Central memory CD4-positive, alpha-beta T cell (primary cell): ENCODE results near the gene S100G.
"Not testable (repeated sequence)": the region's sequence is repeated elsewhere in the genome, so short reads cannot be mapped to it uniquely, and the experiment has no call there.

Experiments used
- DNase-seq: peaks from one replicate; pipeline ENCODE4 v3.0.0; 2022
- total RNA-seq, 3 experiments: gene quantifications; one replicate each; lab custom pipeline; 2026; lab: John Stamatoyannopoulos, UW

Gene S100G
- 0 reads per million in 3 experiments for total RNA-seq

GRCh38 chrX:16649858-16650257 lies at the start of gene S100G:
Gene S100G, plus strand, starts transcription at chrX:16650158. Its CDS starts 849 bp downstream, at chrX:16651007.
- no peak for DNase-seq

GRCh38 chrX:16601885-16602284 lies 48.1 kb upstream of the S100G start:
- no peak for DNase-seq

DNA sequence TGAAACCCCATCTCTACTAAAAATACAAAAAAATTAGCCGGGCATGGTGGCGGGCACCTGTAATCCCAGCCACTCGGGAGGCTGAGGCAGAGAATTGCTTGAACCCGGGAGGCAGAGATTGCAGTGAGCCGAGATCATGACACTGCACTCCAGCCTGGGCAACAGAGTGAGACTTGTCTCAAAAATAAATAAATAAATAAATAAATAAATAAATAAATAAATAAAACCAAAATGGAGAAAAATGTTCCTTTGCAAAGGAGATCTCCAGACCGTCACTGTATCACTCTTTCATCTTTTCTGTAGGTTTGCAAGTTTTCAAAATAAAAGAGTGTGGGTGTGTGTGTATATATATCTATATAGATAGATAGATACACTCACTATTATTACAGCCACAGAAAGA lies 46.7 kb upstream of the S100G start:
- not testable (repeated sequence) for DNase-seq

DNA sequence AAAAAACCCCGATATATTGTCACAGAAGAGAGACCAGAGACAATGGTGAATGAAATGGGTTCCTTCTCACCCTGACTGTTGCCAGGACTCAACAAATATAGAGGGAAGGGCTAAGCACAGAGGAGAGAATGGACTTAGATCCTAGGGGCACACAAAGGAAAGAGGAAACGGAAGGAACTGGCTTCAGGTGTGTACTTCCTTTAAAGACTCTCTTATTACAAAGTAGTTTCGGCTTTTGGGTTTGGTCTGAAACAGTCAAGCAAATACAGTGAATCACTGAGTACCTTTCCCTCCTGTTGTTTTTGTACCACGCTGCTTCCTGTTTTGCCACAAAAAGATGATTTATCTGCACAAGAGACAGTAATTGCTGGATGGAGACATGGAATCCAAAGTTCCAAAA lies 46.1 kb upstream of the S100G start:
- DNase-seq, result peak; percentile 12

DNA sequence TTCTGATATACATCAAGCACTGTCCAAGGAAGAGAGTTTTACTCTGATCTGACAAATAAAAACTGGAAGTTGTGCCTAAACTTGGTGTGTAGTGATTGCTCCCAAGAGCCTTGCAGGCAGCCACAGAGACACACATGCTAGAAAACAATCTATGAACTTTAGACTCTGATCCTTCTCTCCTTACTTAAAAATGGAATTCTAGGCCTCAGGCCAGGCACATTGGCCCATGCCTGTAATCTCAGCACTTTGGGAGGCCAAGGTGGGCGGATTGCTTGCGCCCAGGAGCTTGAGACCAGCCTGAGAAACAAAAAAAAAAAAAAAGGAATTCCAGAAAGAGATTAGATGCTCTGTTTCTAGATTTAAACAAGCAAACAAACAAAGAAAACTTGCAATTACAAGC lies 45.6 kb upstream of the S100G start:
- DNase-seq, result no peak

DNA sequence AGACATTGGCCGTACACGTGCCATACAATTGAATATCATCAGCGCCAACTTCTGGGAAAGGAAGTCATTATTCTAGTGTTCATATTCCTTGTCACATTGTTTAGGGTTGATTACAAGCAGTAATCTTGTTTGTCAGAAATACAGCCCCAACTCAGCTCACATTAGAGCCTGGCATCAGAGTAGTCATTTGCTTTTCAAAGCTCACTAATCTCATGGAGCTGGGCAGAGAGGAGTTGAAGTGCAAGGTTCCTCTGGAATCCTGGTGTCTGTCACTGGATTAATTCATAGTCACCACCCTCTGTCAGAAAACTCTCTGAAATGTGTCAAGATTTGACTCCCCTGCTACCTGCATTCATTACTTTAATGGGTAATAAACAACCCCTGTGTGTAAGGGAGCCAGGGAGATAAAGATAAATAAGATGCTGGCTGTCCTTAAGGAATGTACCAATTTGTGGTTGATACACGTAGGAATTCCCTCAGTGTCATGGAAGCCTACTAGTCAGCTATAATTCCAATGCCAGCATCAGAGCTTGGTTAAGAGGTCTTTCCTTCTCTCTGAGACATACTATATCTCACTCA lies 43.7 kb upstream of the S100G start:
- DNase-seq, result no peak

DNA sequence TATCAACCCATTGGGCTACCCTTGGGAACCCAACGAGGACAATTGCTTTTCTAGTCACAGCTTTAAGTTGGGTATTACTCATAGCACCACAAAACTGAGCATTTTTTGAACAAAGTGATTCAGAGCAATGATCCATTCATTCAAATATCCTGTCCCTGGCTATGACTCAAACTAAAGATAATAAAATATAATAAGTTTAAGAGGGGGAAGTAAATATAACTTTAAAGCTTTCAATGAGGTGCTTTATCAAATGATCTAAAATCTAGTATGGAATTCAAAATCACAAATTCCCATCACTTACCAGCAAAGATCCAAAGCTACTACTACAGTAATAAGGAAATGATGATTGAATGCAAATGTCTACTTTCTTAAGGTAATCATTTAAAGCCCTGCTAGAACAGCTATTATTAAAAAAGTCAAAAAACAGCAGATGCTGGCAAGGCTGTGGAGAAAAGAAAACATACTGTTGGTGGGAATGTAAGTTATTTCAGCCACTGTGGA lies 39.8 kb upstream of the S100G start:
- no peak for DNase-seq

- not testable (repeated sequence) for DNase-seq
Measured at GRCh38 chrX:16610654-16611053, 39.3 kb upstream of the S100G start.

DNA sequence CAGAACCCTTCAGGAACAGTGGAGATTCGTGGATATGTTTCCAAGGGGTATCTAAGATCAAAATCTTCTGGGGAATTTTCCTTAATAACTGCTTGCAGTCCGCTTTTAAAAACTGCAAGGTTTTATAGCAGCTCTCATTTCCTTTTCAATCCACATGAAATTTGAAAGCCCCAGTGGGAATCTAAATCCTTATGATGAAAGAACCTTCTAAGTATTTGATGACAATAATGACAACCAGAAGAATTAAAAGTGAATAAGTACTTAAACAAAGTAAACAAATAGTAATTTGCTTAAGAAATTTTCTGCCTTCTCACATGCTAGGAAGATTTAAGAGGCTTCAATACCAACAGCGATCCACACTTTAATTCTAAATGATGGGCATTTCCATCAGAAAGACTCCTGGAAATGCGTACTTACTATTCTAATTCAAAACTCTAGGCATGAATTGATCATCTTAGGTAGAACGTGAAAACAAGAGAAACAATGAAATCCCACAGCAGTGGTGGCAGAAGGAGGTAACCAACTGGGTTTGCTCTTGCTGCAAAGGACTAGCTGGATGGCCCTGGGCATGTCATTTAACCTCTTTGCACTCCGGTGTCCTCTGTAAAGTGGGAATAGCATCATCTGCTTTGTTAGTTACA lies 37.6 kb upstream of the S100G start:
- DNase-seq, result no peak

GRCh38 chrX:16617382-16617781 lies 32.6 kb upstream of the S100G start:
- DNase-seq, result no peak

DNA sequence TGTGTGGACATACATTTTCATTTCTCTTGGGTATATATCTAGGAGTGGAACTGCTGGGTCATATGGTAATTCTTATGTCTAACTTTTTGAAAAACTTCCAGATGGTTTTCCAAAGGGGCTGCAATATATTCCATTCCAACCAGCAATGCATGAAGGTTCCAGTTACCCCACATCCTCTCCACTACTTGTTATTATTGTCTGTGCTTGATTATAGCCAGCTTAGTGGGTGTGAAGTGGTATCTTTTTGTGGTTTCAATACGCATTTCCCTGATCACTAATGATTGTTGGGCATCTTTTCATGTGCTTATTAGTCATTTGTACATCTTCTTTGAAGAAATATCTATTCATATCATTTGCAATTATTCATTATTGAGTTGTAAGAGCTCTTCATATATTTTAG lies 31.5 kb upstream of the S100G start:
- no peak for DNase-seq

DNA sequence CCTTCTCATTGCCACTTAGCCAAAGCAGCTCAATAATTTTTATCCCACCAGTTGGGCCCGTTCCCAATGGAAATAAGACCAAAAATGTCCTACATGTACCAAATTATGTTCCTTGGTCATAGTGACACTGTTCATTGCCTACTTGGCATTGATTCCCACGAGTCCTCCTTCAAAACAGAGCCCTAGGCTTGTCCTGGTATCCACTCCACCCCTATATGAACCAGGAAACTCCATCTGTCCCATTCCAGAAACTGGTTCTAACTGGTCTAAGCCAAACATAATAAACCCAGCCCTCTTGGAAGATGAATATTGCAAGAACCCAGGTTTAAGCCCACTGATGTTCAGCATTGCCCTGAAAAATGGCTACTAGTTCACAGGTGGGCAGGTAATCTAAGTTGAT lies 30.9 kb upstream of the S100G start:
- no peak for DNase-seq

GRCh38 chrX:16628511-16628910 lies 21.4 kb upstream of the S100G start:
- not testable (repeated sequence) for DNase-seq

GRCh38 chrX:16628946-16629595 lies 20.9 kb upstream of the S100G start:
- no peak for DNase-seq

DNA sequence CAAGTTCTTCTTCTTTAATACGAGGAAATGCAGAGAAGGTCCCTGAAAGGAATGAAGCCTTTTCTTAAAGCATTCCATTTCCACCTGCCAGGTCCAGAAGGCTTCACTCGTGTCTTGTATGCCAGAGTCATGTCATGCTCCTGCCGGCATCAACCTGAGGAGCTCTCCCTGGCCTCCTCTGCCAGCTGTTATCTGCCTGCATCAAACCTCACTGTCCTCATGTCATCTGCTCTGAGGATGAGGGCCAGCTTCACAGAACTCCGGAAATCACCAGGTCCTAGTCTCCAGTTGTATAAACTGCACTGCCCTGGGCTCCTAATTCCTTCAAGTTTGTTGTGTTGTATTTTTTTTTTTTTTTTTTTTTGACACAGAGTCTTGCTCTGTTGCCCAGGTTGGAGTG lies 20.0 kb upstream of the S100G start:
- DNase-seq, result no peak

- no peak for DNase-seq
Measured at GRCh38 chrX:16633754-16634153, 16.2 kb upstream of the S100G start.

GRCh38 chrX:16635040-16635439 lies 14.9 kb upstream of the S100G start:
- no peak for DNase-seq

GRCh38 chrX:16635596-16635995 lies 14.4 kb upstream of the S100G start:
- no peak for DNase-seq

DNA sequence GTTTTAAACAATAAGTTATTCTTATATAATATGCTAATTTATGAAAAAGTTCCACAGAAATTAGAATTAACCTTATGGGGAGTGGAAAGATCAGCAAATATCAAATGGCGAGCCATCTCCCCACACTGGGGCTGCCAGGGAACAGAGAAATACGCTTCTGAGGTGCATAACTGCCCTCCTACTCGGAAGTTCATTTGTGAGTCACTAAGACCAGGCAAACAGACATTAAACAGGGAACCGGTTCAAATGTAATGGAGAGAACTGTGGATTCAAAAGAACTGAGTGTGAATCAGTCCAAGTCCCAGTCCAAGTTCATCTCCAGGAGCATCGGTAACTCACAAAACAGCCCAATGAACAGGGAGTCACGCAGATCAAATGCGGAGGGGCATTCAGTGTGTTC lies 11.4 kb upstream of the S100G start:
- no peak for DNase-seq

GRCh38 chrX:16639966-16640365 lies 10.0 kb upstream of the S100G start:
- DNase-seq, result no peak

DNA sequence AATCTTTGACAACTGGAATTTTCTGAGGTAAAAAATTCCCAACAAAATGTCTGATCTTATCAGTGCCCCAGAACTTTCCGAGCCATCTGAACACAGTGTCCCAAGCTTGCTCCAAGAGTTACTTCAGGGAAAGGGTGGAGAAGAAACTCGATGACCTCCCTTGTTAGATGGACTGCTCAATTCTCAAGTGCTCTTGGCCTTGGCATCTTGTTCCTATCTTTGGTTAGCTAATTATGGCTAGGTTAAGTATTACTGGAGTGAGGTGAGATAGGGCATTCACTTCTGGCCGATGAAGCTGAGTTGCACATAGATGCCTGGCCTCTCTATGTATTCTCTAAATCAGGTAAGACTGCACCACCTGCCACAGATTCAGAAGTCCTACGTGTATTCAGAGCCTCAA lies 9.1 kb upstream of the S100G start:
- DNase-seq, result no peak

DNA sequence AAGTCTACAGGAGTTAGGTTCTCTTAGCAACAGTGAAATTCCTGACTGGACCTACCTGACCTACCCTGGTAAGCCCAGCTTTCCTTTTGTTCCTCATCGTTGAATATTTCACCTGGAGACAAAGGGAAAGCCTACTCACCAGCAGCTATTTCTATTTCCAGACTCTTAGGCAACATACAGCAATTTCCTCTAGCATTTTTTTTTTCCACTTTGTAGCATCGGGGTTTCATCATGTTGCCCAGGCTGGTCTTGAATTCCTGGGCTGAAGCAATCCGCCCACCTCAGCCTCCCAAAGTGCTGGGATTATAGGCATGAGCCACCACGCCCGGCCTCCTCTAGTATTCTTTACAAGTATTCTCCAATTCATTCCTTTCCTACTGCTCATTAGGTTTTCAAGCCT lies 6.8 kb upstream of the S100G start:
- DNase-seq, result no peak

DNA sequence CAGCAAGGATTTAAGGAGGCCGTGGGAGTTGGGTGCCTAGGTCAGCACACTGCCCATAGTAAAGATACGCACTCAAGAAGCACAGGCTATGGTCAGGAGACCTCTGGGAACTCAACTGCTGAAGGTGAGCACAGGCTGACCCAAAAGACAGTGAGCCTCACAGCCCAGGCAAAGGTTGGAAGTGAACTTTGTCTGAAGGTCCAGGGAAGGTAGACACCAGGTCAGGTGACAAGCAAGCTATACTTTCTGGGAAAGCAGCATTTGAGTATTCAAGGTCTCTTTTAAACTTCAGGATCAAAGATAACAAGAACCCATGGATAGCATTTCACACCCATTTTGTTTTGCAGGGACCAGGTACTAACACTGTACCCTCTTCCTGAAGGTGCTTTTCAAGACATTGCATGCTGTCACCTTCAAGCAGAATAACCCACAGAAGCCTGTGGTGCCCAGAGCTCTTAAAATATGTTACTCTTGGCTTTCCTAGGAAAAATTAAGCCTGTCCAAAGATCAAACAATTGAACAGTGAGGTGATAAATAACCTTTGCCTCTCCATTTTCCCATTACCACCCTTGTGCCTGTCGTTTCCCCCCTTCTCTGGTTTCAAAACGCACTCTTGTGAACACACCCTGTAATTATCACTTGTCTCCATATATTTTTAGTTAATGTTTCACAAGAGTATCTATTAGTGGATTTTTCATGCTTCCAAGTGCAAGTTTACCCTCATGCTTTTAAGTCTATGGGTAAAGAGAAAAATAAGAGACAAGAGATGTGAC lies 3.4 kb upstream of the S100G start:
- no peak for DNase-seq
